SHP77 treated with DMSO at 0.1 percent for 48 hours (cell line): ENCODE measurements around the gene SLC49A3.
A peak's percentile ranks its signal among the peaks of the same experiment; 100 is the strongest.
"Not testable (repeated sequence)": the region's sequence is repeated elsewhere in the genome, so short reads cannot be mapped to it uniquely, and the experiment has no call there.

ENCODE experiments used
- DNase-seq: peaks from one replicate; lab custom pipeline; 2025; lab: John Stamatoyannopoulos, UW

The SLC49A3 gene

GRCh38 chr4:680928-681645 lies 7.9 kb downstream of the SLC49A3 start:
- no peak for DNase-seq

GRCh38 chr4:680551-680927 lies 8.4 kb downstream of the SLC49A3 start:
- DNase-seq, result no peak

- no peak for DNase-seq
Observed at GRCh38 chr4:680091-680490, 8.9 kb downstream of the SLC49A3 start.

DNA sequence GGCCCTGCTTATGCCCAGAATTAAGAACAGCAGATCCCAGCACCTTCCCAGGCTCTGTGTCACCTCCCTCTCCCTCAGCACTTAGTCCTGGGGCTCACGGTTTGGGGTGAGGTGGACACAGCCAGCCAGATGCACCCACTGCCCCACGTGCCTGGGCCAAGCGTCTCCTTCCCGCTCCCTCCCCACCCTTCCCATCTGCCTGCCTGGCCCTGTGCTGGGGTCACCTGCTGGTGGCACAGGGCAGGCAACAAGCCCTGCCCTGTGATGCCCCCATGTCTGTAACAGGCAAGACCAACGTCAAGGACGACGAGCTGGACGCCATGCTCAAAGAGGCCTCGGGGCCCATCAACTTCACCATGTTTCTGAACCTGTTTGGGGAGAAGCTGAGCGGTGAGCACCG lies 9.3 kb downstream of the SLC49A3 start:
- DNase-seq, result no peak

GRCh38 chr4:679104-679481 lies 9.9 kb downstream of the SLC49A3 start:
- DNase-seq, result no peak

- DNase-seq, result no peak
Observed at GRCh38 chr4:678331-679103, 10.4 kb downstream of the SLC49A3 start.

DNA sequence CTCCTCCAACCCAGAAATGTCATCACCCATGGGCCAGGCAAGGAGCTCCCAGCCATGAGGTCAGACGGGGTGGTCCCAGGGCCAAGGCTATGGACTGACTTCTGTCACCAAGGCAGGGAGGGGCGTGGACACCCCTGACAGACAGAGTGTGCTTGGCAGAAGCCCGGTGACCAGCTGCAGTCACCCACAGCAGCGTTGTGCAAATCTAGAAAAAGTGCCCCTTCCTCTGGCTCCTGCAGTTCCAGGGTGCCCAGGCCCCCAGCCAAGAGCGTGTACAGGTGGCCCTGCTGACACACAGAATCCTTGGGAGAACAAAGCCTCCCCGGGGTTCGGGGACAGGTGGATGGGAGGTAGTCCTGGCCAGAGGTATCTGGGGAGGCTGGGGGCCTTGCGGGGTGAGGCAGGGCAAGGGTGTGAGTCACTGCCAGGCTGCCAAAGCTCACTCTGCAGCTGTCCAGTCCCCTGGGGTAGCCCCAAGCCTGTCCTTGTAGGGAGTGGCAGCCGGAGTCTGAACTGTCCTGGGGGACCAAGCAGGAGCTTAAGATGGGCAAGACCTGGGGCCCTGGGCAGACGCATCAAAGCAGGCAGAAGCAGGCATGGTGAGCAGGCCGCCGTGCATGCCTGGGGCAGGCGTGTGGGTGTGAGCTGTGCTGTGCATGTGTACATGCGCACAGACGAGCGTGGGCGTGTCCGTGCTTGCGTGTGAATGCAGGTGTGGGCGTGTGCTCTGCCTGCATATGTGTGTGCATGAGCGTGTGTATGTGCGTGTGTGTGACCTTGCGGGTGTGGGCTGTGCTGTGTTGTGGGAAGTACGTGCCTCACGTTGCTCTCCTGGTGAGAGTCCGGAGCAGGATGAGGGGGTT lies 11.3 kb downstream of the SLC49A3 start:
- DNase-seq, result no peak

- no peak for DNase-seq
Observed at GRCh38 chr4:676871-677235, 12.1 kb downstream of the SLC49A3 start.

- no peak for DNase-seq
Observed at GRCh38 chr4:675980-676870, 12.7 kb downstream of the SLC49A3 start.

GRCh38 chr4:675036-675882 lies 13.7 kb downstream of the SLC49A3 start:
- no peak for DNase-seq

DNA sequence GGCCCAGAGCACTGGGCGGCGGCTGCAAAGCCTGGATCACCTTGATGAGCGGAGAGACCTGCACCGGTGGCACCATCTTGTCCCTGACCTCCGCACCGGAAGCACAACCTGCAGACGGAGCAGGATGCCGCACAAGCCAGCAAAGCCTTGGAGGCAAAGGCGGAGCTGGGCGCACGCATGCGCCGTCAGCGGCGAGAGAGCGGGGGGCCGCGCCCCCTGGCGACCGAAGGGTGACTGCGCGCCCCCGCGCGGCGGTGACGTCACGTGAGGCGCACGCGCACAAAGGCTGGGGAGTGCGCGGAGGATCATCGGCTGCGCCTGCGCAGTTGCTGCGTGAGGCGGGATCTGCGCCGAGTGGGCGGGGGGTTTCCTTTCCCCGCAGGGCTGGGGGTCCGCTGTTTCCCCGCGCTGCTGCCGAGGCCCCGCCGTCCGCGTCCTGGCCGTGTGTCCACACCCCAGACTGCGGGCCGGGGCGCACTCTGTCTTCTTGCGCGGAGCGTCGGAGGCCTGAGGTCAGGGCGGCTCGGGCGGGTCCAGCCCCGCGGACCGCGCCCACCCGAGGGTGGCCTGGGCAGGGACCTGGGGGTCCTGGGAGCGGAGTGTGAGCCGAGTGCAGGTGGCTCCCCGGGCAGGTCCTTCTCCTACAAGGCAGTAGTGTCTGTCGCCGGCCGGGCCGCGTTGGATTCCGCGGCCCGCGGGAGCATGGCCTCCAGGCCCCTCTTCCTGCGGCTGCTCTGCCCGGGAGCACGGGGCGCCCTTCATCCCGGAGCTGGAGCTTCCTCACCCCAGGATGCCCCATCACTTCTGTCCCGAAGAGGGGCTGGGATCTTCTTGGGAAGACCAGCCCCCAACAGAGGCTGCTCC lies 14.5 kb downstream of the SLC49A3 start, which contains the start of the genes ATP5ME and MYL5:
Gene ATP5ME, minus strand, starts transcription at position 105 of the 864 bp plus-strand sequence. Its CDS starts 29 bp downstream, at position 76.
Gene MYL5, plus strand, starts transcription at position 371 of the 864 bp plus-strand sequence. CDS start 3,485 bp downstream, outside the sequence.
- DNase-seq, result peak; percentile 55

GRCh38 chr4:673349-674091 lies 15.4 kb downstream of the SLC49A3 start:
- DNase-seq, result no peak

GRCh38 chr4:671769-672168 lies 17.2 kb downstream of the SLC49A3 start:
- no peak for DNase-seq

GRCh38 chr4:669806-670559 lies 19.0 kb downstream of the SLC49A3 start:
- DNase-seq, result not testable (repeated sequence)

GRCh38 chr4:668219-668618 lies 20.7 kb downstream of the SLC49A3 start:
- DNase-seq, result not testable (repeated sequence)

DNA sequence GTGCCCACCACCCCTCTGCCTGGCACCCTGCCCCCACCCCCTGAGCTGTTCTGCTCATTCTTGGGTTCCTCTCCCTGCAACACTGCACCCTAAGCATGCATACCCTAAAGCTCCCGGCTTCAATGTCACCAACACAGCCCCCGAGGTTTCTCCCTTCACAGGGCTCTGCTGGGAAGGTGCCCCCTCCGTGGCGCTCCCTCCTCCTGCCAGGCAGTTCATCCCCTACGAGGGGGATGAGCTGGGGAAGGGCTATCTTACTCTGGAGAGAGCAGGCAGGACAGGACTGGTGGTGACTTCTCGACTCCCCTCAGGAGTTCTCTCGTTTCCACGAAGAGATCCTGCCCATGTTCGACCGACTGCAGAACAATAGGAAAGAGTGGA lies 21.4 kb downstream of the SLC49A3 start:
- no peak for DNase-seq

GRCh38 chr4:666822-667544 lies 22.0 kb downstream of the SLC49A3 start:
- no peak for DNase-seq
